Muscle of back (tissue), 13 donors: ENCODE measurements around the gene CENPB. TPM values are rescaled to one million over a fixed set of nuclear protein-coding genes. Genes with fewer than 3 reads are reported as not detected.
A peak's percentile ranks its signal among the peaks of the same experiment; 100 is the strongest.
"Not testable (repeated sequence)": the region's sequence is repeated elsewhere in the genome, so short reads cannot be mapped to it uniquely, and the experiment has no call there.

Experiments
- DNase-seq, 3 donors: peaks; one replicate each; pipeline versions ENCODE4 v3.0.0 to v3.0.0-alpha.2; 2013
- long read RNA-seq, 9 donors: transcript quantifications; one replicate each; lab custom pipeline, GENCODE V29; 2026
- polyA plus RNA-seq, 10 donors: library from polyadenylated mRNA; unstranded; fragments of 120-200 nt; gene quantifications; one replicate each; pipeline ENCODE4 v1.2.1, GENCODE V29; 2013; ENCODE audit not compliant: insufficient read length in 10 of 10

The CENPB gene
- 10 to 100 TPM; 31.8 to 49.7 (median 38.8) TPM for polyA plus RNA-seq
- long read RNA-seq, donor 1, transcript CENPB-201 (1 exons, 2,840 nt), result major isoform, 39 of 39 reads
- long read RNA-seq, donor 1, partial matches to known transcripts, result 0 of 39 reads
- long read RNA-seq, donor 1, other reads (novel, unspliced or antisense), result 0 of 39 reads
- long read RNA-seq, donor 2, transcript CENPB-201 (1 exons, 2,840 nt), result major isoform, 22 of 22 reads
- long read RNA-seq, donor 2, partial matches to known transcripts, result 0 of 22 reads
- long read RNA-seq, donor 2, other reads (novel, unspliced or antisense), result 0 of 22 reads
- long read RNA-seq, donor 3, partial matches to known transcripts, result 0 of 1 reads
- long read RNA-seq, donor 3, other reads (novel, unspliced or antisense), result 0 of 1 reads
- long read RNA-seq, donor 4, transcript CENPB-201 (1 exons, 2,840 nt), result major isoform, 24 of 24 reads
- long read RNA-seq, donor 4, partial matches to known transcripts, result 0 of 24 reads
- long read RNA-seq, donor 4, other reads (novel, unspliced or antisense), result 0 of 24 reads
- long read RNA-seq, donor 5, transcript CENPB-201 (1 exons, 2,840 nt), result major isoform, 63 of 63 reads
- long read RNA-seq, donor 5, partial matches to known transcripts, result 0 of 63 reads
- long read RNA-seq, donor 5, other reads (novel, unspliced or antisense), result 0 of 63 reads
- long read RNA-seq, donor 6, transcript CENPB-201 (1 exons, 2,840 nt), result major isoform, 37 of 37 reads
- long read RNA-seq, donor 6, partial matches to known transcripts, result 0 of 37 reads
- long read RNA-seq, donor 6, other reads (novel, unspliced or antisense), result 0 of 37 reads
- long read RNA-seq, donor 7, transcript CENPB-201 (1 exons, 2,840 nt), result major isoform, 22 of 22 reads
- long read RNA-seq, donor 7, partial matches to known transcripts, result 0 of 22 reads
- long read RNA-seq, donor 7, other reads (novel, unspliced or antisense), result 0 of 22 reads
- long read RNA-seq, donor 8, transcript CENPB-201 (1 exons, 2,840 nt), result major isoform, 39 of 39 reads
- long read RNA-seq, donor 8, partial matches to known transcripts, result 0 of 39 reads
- long read RNA-seq, donor 8, other reads (novel, unspliced or antisense), result 0 of 39 reads
- long read RNA-seq, donor 9, transcript CENPB-201 (1 exons, 2,840 nt), result major isoform, 6 of 6 reads
- long read RNA-seq, donor 9, partial matches to known transcripts, result 0 of 6 reads
- long read RNA-seq, donor 9, other reads (novel, unspliced or antisense), result 0 of 6 reads

GRCh38 chr20:3786665-3787323 lies at the start of gene CENPB:
Gene CENPB (minus strand): TSS chr20:3786740. CDS start chr20:3786483, 257 bp downstream.
- peak; percentile 89 to 94 (median 93) for DNase-seq

DNA sequence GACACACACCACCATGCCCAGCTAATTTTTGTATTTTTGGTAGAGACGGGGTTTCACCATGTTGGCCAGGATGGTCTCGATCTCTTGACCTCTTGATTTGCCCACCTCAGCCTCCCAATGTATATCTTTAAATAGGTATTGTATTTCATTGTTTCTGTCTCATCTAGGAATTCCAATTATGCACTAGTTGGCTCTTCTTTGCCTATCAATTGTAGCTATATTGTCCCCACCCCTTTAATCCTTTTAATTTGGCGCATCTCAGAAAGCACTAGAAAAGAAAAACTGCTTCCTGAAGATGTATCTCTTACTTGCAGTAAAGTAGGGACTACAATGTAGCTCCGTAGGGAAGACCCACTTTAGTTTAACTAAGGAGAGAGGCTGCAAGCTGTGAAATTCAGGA lies 49.6 kb upstream of the CENPB start:
- DNase-seq, result no peak

DNA sequence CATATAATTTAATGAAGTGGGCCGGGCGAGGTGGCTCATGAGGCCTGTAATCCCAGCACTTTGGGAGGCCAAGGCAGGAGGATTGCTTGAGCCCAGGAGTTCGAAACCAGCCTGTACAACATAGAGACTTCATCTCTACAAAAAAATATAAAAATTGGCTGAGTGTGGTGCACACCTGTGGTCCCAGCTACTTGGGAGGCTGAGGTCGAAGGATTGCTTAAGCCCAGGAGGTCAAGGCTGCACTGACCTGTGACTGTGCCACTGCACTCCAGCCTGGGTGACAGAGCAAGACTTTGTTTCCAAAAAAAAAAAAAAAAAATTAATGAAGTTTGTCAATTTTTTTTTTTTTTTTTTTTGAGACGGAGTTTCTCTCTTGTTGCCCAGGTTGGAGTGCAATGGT lies 43.4 kb upstream of the CENPB start:
- DNase-seq, result not testable (repeated sequence)

DNA sequence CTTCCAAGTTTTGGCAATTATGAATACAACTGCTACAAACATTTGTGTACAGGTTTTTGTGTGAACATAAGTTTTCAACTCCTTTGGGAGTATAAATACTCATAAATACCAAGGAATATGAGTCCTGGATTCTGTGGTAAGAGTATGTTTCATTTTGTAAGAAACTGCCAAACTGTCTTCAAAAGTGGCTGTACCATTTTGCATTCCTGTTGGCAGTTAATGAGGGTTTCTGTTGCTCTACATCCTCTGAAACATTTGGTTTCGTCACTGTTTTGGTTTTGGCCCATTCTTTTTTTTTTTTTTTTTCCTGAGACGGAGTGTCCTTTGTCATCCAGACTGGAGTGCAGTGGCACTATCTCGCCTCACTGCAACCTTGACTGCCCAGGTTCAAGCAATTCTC lies 42.3 kb upstream of the CENPB start:
- DNase-seq, result no peak

- no peak for DNase-seq
Measured at GRCh38 chr20:3826420-3826819, 39.9 kb upstream of the CENPB start.

GRCh38 chr20:3825526-3825925 lies 39.0 kb upstream of the CENPB start:
- DNase-seq, result no peak

- DNase-seq, result no peak
Measured at GRCh38 chr20:3823881-3824280, 37.3 kb upstream of the CENPB start.

GRCh38 chr20:3821996-3822395 lies 35.5 kb upstream of the CENPB start:
- no peak for DNase-seq

DNA sequence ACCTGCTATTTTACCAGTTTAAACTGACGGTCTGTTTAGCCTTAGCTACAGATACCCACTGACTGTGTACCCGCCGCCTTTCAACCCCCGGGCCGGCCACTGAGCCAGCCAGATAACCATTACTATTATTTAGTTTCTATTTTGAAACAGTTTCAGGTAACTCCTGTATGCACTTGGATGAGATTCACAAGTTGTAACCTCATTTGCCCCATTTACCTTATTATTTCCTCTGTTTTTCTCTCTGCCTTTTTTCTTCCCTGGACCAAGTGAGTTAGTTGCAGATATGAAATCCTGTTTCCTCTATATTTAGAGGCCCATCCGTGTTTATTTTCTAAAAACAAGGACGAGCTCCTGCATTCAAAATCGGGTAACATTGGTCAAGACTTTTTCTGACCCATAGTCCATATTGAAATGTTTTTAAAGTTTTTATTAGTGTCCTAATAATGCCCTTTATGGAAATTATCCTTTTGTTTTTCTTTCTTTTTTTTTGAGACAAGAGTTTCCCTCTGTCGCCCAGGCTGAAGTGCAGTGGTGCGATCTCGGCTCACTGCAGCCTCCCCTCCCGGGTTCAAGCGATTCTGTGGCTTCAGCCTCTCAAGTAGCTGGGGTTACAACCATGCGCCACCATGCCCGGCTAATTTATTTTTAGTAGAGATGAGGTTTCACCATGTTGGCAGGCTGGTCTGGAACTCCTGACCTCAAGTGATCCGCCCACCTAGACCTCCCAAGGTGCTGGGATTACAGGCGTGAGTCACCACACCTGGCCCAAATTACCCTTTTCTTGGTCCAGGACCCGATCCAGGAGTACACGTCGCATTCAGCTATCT lies 34.6 kb upstream of the CENPB start:
- no peak for DNase-seq

DNA sequence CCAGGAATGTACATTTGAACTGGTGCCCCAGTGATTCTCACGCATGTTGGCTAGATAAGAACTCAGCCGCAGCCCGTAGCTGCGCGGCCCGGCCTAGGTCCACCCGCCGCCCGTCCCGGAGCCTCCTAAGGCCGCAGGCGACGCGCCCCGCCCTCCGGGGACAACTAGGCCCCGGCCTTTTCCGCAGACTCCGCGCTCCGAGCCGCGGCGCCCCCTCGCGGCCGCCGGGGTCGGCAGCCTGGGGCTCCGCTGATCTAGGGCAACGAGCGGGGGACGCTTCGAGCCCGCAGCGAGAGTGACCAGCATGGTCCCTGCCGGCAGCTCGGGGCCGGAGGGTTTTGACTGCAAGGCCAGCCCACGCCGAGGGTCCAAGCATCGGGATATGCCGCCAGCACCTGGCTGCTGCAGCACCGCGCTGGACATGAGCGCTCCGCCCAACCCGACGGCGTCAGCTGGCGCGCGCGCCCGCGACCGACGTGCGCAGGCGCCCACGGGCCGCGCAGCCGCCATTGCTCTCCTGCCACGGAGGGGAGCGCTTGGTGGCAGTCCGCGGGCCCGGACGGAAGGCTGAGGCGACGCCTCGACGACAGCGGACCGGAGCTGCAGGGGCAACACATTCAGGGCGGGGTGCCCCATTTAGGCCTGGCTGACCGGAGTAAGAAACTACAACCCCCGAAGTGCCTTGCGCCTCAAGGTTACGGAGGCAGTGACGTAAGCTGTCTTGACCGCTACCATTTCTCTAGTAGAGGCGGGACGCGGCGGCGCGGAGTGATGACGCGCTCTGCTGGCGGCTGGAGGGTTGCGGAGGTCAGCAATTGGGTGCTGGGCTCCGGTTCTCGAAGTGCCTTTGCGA lies 33.7 kb upstream of the CENPB start, which contains the start of gene AP5S1:
AP5S1 (plus strand) TSS at position 500 of the 853 bp plus-strand sequence. CDS start 1,571 bp downstream, outside the sequence.
- peak; percentile 97 to 100 (median 97) for DNase-seq

DNA sequence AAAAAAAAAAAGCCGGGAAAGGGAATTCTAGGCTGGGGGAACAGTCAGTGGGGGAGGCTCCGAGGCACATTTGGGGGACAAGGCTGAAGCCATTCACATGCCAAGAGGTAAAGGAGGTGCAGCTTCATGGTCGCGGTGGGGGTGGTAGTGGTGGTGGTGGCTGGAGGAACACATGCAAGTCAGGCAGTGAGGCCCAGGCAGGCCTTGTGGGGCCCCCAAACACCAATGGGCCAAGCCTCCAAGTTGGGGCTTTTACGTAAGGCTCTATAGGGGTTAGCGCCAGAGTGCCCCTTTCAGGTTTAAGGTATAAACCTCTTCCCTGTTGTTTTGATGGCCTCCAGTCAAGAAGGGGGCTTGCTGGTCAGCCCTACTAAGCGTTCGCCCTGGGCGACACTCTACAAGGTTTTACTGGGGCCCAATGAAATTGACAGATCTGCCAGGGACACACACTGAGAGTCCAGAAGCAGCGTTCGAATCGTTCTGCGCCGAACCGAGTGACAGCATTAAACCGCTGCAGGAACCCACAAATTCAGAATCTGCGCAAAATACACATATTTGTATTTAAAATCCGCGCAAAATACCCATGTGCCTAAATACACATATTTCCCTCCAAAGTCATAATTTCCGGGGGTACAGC lies 33.0 kb upstream of the CENPB start:
- DNase-seq, result no peak

DNA sequence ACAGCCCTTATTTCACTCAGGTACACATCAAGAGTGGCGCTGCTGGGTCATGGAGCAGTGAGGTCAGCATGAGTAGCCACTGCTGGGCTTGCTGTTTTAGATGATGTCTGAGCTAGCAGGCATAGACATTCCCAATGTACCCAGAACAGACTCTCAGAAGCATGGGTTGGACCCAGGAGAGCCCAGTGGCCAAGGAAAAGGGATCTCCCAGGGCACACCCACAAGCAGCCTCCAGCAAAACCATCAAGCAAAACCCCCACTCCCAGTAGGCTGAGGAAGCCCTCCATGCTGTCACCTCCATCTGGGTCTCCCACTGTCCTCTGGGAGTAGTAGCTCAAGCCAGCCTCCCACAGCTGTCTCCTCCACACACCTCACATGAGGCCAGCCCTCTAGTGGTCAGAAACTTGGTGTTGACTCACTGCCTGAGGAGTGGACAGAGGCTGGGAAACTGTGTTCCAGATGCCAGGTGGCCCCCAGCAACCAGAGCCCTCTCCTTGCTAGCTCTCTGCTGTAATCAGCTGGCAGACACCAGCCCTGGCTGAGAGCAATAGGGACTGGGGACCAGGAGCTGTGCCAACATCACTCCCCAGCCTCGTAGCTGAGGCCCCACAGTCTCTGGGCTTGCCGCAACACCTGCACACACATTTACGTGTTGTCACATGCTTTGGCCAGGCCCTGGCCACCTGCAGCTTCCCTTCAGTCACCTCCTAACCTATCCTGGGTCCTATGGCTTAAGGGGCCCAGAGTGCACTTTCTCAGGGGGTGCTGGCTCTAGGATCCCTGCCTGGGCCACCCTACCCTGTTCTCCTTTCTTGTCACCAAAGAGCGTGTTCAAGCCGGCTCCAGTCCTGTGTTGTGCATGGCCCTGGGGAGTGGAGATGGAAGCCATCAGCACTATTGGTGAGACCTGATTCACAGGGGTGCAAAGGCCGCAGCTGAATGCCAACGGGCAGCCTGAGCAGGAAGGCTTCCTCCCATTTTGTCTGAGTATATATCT lies 31.9 kb upstream of the CENPB start:
- peak in 2 of 3 donors; percentile 55 to 78 for DNase-seq

DNA sequence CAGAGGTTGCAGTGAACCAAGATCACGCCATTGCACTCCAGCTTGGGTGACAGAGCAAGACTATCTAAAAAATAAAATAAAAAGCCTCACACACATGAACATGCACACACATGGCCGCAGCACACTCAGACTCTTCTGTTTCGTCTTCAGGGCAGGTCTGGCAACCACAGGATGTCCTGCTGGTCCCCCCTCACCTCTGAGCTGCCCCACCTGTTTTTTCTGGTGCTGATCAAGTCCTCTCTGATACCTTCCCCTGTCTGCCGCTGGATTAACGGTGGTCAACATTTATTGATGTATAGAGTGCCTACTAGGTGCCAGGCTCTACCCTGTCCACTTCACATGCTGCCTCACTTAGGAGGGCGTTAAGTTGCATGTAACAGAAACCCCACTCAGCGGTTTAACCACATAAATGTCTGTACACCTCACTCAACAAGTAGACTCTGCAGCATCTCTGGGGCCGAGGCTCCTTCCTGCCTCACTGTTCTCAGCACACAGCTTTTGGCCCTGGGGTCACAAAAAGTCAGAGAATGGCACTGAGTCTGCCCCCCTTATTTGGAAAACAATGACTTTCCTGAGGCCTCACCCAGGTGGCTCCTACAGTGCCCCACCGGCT lies 29.3 kb upstream of the CENPB start:
- no peak for DNase-seq

- no peak for DNase-seq
Measured at GRCh38 chr20:3814928-3815495, 28.5 kb upstream of the CENPB start.

- no peak for DNase-seq
Measured at GRCh38 chr20:3813848-3814581, 27.5 kb upstream of the CENPB start.
